K562 (cell line): ENCODE measurements around the gene SPHK1. TPM values are rescaled to one million over a fixed set of nuclear protein-coding genes. Genes with fewer than 3 reads are reported as not detected.

Experiments used
- CEBPB ChIP-seq: fragments of 450-650 bp; IDR thresholded peaks from 2 replicates; pipeline ENCODE4 v1.6.1; 2016; ENCODE audit warnings: missing genetic modification characterization, missing compliant biosample characterization
- CEBPG ChIP-seq, 3 experiments: fragments of 200-800 bp in 1 of 3; sonication (Bioruptor generic) in 1 of 3; sonication (generic) in 1 of 3; formaldehyde crosslinking in 1 of 3; IDR thresholded peaks in 2 of 3; conservative IDR thresholded peaks in 1 of 3; 2 replicates each; pipeline versions ENCODE4 v1.6.1 to v1.8.0; 2016 to 2022; ENCODE audit warnings: missing compliant biosample characterization in 2 of 3, missing genetic modification characterization in 2 of 3, mild to moderate bottlenecking in 1 of 3, missing genetic modification reagents in 1 of 3
- CHD4 ChIP-seq: fragments of 200-600 bp; sonication (generic); IDR thresholded peaks from 3 replicates; pipeline ENCODE4 v1.6.1; 2012; ENCODE audit warnings: low read depth, mild to moderate bottlenecking, mixed read lengths, low read length, inconsistent platforms; ENCODE audit not compliant: insufficient read depth, insufficient replicate concordance, poor library complexity, severe bottlenecking
- CTCFL ChIP-seq: IDR thresholded peaks from 2 replicates; pipeline ENCODE4 v1.6.1; 2011; ENCODE audit warnings: borderline replicate concordance, low read depth, mild to moderate bottlenecking, moderate library complexity, low read length; ENCODE audit not compliant: insufficient read depth, poor library complexity, severe bottlenecking
- EHMT2 ChIP-seq: fragments of 450-650 bp; IDR thresholded peaks from 2 replicates; pipeline ENCODE4 v1.6.1; 2018; ENCODE audit warnings: antibody characterized with exemption
- ELF1 ChIP-seq: fragments of 200-800 bp; sonication (Bioruptor generic); IDR thresholded peaks from 2 replicates; pipeline ENCODE4 v1.6.1; 2016; ENCODE audit warnings: missing genetic modification characterization, missing compliant biosample characterization
- FOXA1 ChIP-seq: fragments of 450-650 bp; IDR thresholded peaks from 2 replicates; pipeline ENCODE4 v1.6.1; 2016; ENCODE audit warnings: mild to moderate bottlenecking, borderline replicate concordance
- FOXJ3 ChIP-seq: sonication (generic); formaldehyde crosslinking; IDR thresholded peaks from 2 replicates; pipeline ENCODE4 v1.4.0; 2020; ENCODE audit warnings: mild to moderate bottlenecking, missing genetic modification reagents
- FOXK1 ChIP-seq: sonication (generic); formaldehyde crosslinking; IDR thresholded peaks from 2 replicates; pipeline ENCODE4 v1.8.0; 2022; ENCODE audit warnings: missing genetic modification reagents, mild to moderate bottlenecking, borderline replicate concordance
- HDAC2 ChIP-seq: fragments of 450-650 bp; IDR thresholded peaks from 2 replicates; pipeline ENCODE4 v1.6.1; 2016; ENCODE audit warnings: mild to moderate bottlenecking
- HMG20A ChIP-seq: fragments of 450-650 bp; formaldehyde crosslinking; conservative IDR thresholded peaks from 2 replicates; pipeline ENCODE4 v1.4.0; 2020; ENCODE audit warnings: mild to moderate bottlenecking, mixed read lengths
- KAT8 ChIP-seq: fragments of 450-650 bp; IDR thresholded peaks from 2 replicates; pipeline ENCODE4 v1.6.1; 2016; ENCODE audit warnings: low read depth, mild to moderate bottlenecking
- MLLT1 ChIP-seq, 2 experiments: fragments of 450-650 bp; IDR thresholded peaks; 2 replicates each; pipeline ENCODE4 v1.6.1; 2016
- NBN ChIP-seq: fragments of 450-650 bp; IDR thresholded peaks from 2 replicates; pipeline ENCODE4 v1.6.1; 2016; ENCODE audit warnings: low read depth, mild to moderate bottlenecking
- NFE2L1 ChIP-seq: fragments of 450-650 bp; IDR thresholded peaks from 2 replicates; pipeline ENCODE4 v1.6.1; 2016; ENCODE audit warnings: missing genetic modification characterization, low read depth, mild to moderate bottlenecking, missing compliant biosample characterization, moderate library complexity, borderline replicate concordance
- PCBP2 ChIP-seq: fragments of 200-400 bp; formaldehyde crosslinking; IDR thresholded peaks from 2 replicates; pipeline ENCODE4 v1.6.1; 2018; ENCODE audit warnings: low read length, low read depth, mild to moderate bottlenecking, moderate library complexity; ENCODE audit not compliant: poor library complexity, severe bottlenecking
- POLR3G ChIP-seq: IDR thresholded peaks from 2 replicates; pipeline ENCODE4 v1.6.1; 2011; ENCODE audit not compliant: insufficient read length, insufficient replicate concordance; ENCODE audit errors: extremely low read depth
- SLC30A9 ChIP-seq: fragments of 250-450 bp; sonication (Bioruptor Pico); IDR thresholded peaks from 2 replicates; pipeline ENCODE4 v1.8.0; 2022; ENCODE audit warnings: mild to moderate bottlenecking, moderate library complexity
- SREBF1 ChIP-seq: fragments of 150-350 bp; IDR thresholded peaks from 2 replicates; pipeline ENCODE4 v1.6.1; 2014; ENCODE audit warnings: antibody characterized with exemption, low read depth, low read length, borderline replicate concordance
- TARDBP ChIP-seq: fragments of 450-650 bp; IDR thresholded peaks from 2 replicates; pipeline ENCODE4 v1.6.1; 2016
- TEAD1 ChIP-seq, 2 experiments: fragments of 450-650 bp in 1 of 2; sonication (generic) in 1 of 2; formaldehyde crosslinking; IDR thresholded peaks; 2 replicates each; pipeline versions ENCODE4 v1.4.0 to v1.8.0; 2020 to 2022; ENCODE audit warnings: mild to moderate bottlenecking in 2 of 2, missing genetic modification reagents in 1 of 2
- TGIF2 ChIP-seq: sonication (generic); formaldehyde crosslinking; IDR thresholded peaks from 2 replicates; pipeline ENCODE4 v1.8.1; 2022; ENCODE audit warnings: mild to moderate bottlenecking, missing genetic modification reagents, moderate library complexity
- ZNF212 ChIP-seq: fragments of 450-650 bp; formaldehyde crosslinking; IDR thresholded peaks from 2 replicates; pipeline ENCODE4 v1.4.0; 2020; ENCODE audit warnings: mild to moderate bottlenecking
- ZNF586 ChIP-seq: fragments of 450-650 bp; formaldehyde crosslinking; conservative IDR thresholded peaks from 2 replicates; pipeline ENCODE4 v1.4.0; 2020; ENCODE audit warnings: mild to moderate bottlenecking, moderate library complexity
- ZNF785 ChIP-seq: fragments of 250-450 bp; sonication (Bioruptor Pico); IDR thresholded peaks from 2 replicates; pipeline ENCODE4 v1.4.0; 2020; ENCODE audit warnings: mild to moderate bottlenecking
- polyA plus RNA-seq, 8 experiments: library from polyadenylated mRNA; depleted of rRNA in 4 of 8; stranded (reverse) in 5 of 8; unstranded in 3 of 8; fragments of >200 nt; fragmentation: Nextera tagmentation in 2 of 8; fragmentation: Illumina TruSeq in 1 of 8; extraction: Ambion mirVana in 2 of 8; extraction: Trizol in 1 of 8; gene quantifications; 2 replicates each; pipeline versions ENCODE4 v1.2.1 to v1.2.3, GENCODE V29; 2011 to 2014; ENCODE audit warnings: inconsistent platforms in 1 of 8, missing spikeins in 1 of 8
- total RNA-seq, 7 experiments: library from RNA; depleted of rRNA in 6 of 7; stranded (reverse); fragments of >200 nt in 6 of 7; fragmentation: Illumina TruSeq in 2 of 7; extraction: Trizol in 2 of 7; gene quantifications; 2 replicates each; pipeline versions ENCODE4 v1.2.1 to v1.2.3, GENCODE V29; 2011 to 2021; ENCODE audit warnings: low replicate concordance in 1 of 7
- TF ChIP-seq, protein P1 (sequence below), 2 experiments: fragments of 250-450 bp in 1 of 2; fragments of 450-650 bp in 1 of 2; sonication (Bioruptor Pico) in 1 of 2; IDR thresholded peaks; 2 replicates each; pipeline versions ENCODE4 v1.6.1 to v1.8.0; 2016 to 2021; ENCODE audit warnings: mild to moderate bottlenecking in 2 of 2, moderate library complexity in 2 of 2, missing compliant biosample characterization in 1 of 2, missing genetic modification characterization in 1 of 2

The SPHK1 gene
- total and polyA plus RNA-seq, 9 of the 15 experiments (the other 6 are each of a cell fraction or from before 2014, with no cell fraction given): 0.21 to 60.3 (median 14.5) TPM

GRCh38 chr17:76345377-76345974 lies 38.9 kb upstream of the SPHK1 start (continued):
- TF ChIP-seq CEBPB (tag): peak; percentile 71
- TF ChIP-seq ZNF785: no peak
- TF ChIP-seq FOXK1 (CRISPR knock-in tag): no peak
- TF ChIP-seq CTCFL: no peak
- TF ChIP-seq SREBF1: no peak
- TF ChIP-seq CEBPG (CRISPR knock-in tag; IDR thresholded peaks at IDR 0.05): peak; percentile 96
- TF ChIP-seq CEBPG (tag; conservative IDR thresholded peaks at IDR 0.05 in 1 of 2, IDR thresholded peaks at IDR 0.05 in 1 of 2): peak; percentile 90 to 97
- no peak for TF ChIP-seq PCBP2
- TF ChIP-seq TGIF2: no peak
- TF ChIP-seq SLC30A9 (CRISPR knock-in tag): no peak
- TF ChIP-seq ELF1 (tag): no peak
- TF ChIP-seq, protein P1, sequence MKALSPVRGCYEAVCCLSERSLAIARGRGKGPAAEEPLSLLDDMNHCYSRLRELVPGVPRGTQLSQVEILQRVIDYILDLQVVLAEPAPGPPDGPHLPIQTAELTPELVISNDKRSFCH (CRISPR knock-in tag; IDR thresholded peaks at IDR 0.05): no peak
- TF ChIP-seq, protein P1 (tag; IDR thresholded peaks at IDR 0.05): no peak
- TF ChIP-seq FOXJ3 (CRISPR knock-in tag): no peak
- no peak for TF ChIP-seq EHMT2
- TF ChIP-seq POLR3G: no peak
- peak; percentile 77 for TF ChIP-seq HDAC2
- no peak for TF ChIP-seq MLLT1 (IDR thresholded peaks at IDR 0.05)
- no peak for TF ChIP-seq CHD4
- no peak; the same call in 1 of the 2 replicates for TF ChIP-seq NBN
- no peak for TF ChIP-seq KAT8
- no peak for TF ChIP-seq HMG20A (CRISPR knock-in tag)
- TF ChIP-seq TEAD1 (CRISPR knock-in tag; IDR thresholded peaks at IDR 0.05): no peak
- no peak for TF ChIP-seq ZNF586 (CRISPR knock-in tag)
- TF ChIP-seq ZNF212 (CRISPR knock-in tag): no peak
- no peak for TF ChIP-seq TARDBP
- no peak for TF ChIP-seq NFE2L1 (tag)
- TF ChIP-seq FOXA1: no peak
